H1 (cell line): Measurements from ENCODE around the gene SHISAL1. TPM values are rescaled to one million over a fixed set of nuclear protein-coding genes. Genes with fewer than 3 reads are reported as not detected.

ENCODE experiments used
- CTCF ChIA-PET: fragments of 300-600 bp; sonication (Branson Sonifier 250); formaldehyde crosslinking; loops from one replicate; lab custom pipeline; 2021; ENCODE audit not compliant: partially characterized antibody; lab: Charles Lee
- POLR2A ChIA-PET: fragments of 300-600 bp; sonication (Branson Sonifier 250); formaldehyde crosslinking; loops from one replicate; lab custom pipeline; 2021; ENCODE audit warnings: inconsistent platforms; ENCODE audit not compliant: partially characterized antibody; lab: Charles Lee
- DNase-seq, 2 experiments: peaks; one replicate each; pipeline versions ENCODE4 v3.0.0 to v3.0.0-alpha.2; 2010 to 2022; ENCODE audit warnings: low spot score in 2 of 2, low read depth in 1 of 2, mixed read lengths in 1 of 2
- FAIRE-seq: peaks from 2 replicates; lab custom pipeline; 2011; peaks lifted over from hg19 to GRCh38; lab: Jason Lieb, UNC
- H2AFZ ChIP-seq: 2 replicates; pipeline ENCODE4 v1.8.1; 2012; ENCODE audit warnings: low read length, inconsistent platforms
- H2AK5ac ChIP-seq: 2 replicates; pipeline ENCODE4 v1.6.1; 2013; ENCODE audit warnings: low read depth, low read length
- H2BK120ac ChIP-seq: replicated peaks from 2 replicates; pipeline ENCODE3; 2013; ENCODE audit warnings: low read depth, low read length, inconsistent platforms
- H2BK12ac ChIP-seq: 2 replicates; pipeline ENCODE4 v1.6.1; 2013; ENCODE audit warnings: low read depth, low read length
- H2BK15ac ChIP-seq: 2 replicates; pipeline ENCODE4 v1.6.1; 2013; ENCODE audit warnings: low read length
- H2BK20ac ChIP-seq: 2 replicates; pipeline ENCODE4 v1.6.1; 2013; ENCODE audit warnings: low read length
- H2BK5ac ChIP-seq: 2 replicates; pipeline ENCODE4 v1.6.1; 2013; ENCODE audit warnings: low read depth, low read length
- H3K14ac ChIP-seq: 2 replicates; pipeline ENCODE4 v1.6.1; 2013; ENCODE audit warnings: inconsistent platforms; ENCODE audit not compliant: insufficient read length
- H3K18ac ChIP-seq: 2 replicates; pipeline ENCODE4 v1.6.1; 2013; ENCODE audit warnings: low read length; ENCODE audit errors: extremely low read depth
- H3K23ac ChIP-seq: 2 replicates; pipeline ENCODE4 v1.6.1; 2013; ENCODE audit warnings: inconsistent platforms; ENCODE audit not compliant: insufficient read length
- H3K23me2 ChIP-seq: 2 replicates; pipeline ENCODE4 v1.6.1; 2013; ENCODE audit warnings: low read depth, low read length
- H3K27ac ChIP-seq: 2 replicates; pipeline ENCODE4 v1.6.1; 2011; ENCODE audit warnings: low read depth, low read length, inconsistent platforms
- H3K27me3 ChIP-seq, 4 experiments: replicated peaks in 1 of 4; 1 replicate in 1 of 4; 2 replicates in 3 of 4; pipeline versions ENCODE4 v1.6.1 to v1.8.1; 2011 to 2013; ENCODE audit warnings: low read length in 3 of 4, mild to moderate bottlenecking in 3 of 4, inconsistent platforms in 2 of 4, mixed read lengths in 2 of 4, moderate library complexity in 1 of 4; ENCODE audit not compliant: control insufficient read depth in 3 of 4, insufficient read depth in 3 of 4; ENCODE audit errors: extremely low read depth in 1 of 4
- H3K36me3 ChIP-seq, 4 experiments: 2 replicates each; pipeline versions ENCODE4 v1.6.1 to v1.8.1; 2011 to 2013; ENCODE audit warnings: mild to moderate bottlenecking in 4 of 4, low read length in 3 of 4, moderate library complexity in 2 of 4, control low read depth in 1 of 4, inconsistent platforms in 1 of 4; ENCODE audit not compliant: insufficient read depth in 4 of 4, control insufficient read depth in 2 of 4
- H3K4ac ChIP-seq: replicated peaks from 2 replicates; pipeline ENCODE3; 2013; ENCODE audit warnings: low read length, low read depth, mixed read lengths, inconsistent platforms; ENCODE audit not compliant: insufficient read length
- H3K4me1 ChIP-seq, 4 experiments: replicated peaks in 1 of 4; 1 replicate in 1 of 4; 2 replicates in 3 of 4; pipeline versions ENCODE4 v1.6.1 to v1.8.1; 2011 to 2013; ENCODE audit warnings: low read length in 3 of 4, inconsistent platforms in 2 of 4, mixed read lengths in 1 of 4; ENCODE audit not compliant: insufficient read depth in 4 of 4, control insufficient read depth in 3 of 4
- H3K4me2 ChIP-seq, 2 experiments: 2 replicates each; pipeline versions ENCODE4 v1.6.1 to v1.8.1; 2011 to 2013; ENCODE audit warnings: low read depth in 2 of 2, low read length in 2 of 2, control low read depth in 1 of 2, inconsistent platforms in 1 of 2, mild to moderate bottlenecking in 1 of 2; ENCODE audit not compliant: insufficient read depth in 1 of 2
- H3K4me3 ChIP-seq, 4 experiments: fragments of 200-600, 300-600 bp in 1 of 4; sonication (generic), shearing (Covaris generic), sonication (Bioruptor Twin) in 1 of 4; 2 replicates each; pipeline versions ENCODE4 v1.5.1 to v1.8.1; 2011 to 2016; ENCODE audit warnings: low read length in 4 of 4, low read depth in 3 of 4, control low read depth in 2 of 4, inconsistent platforms in 2 of 4, mild to moderate bottlenecking in 2 of 4, mixed read lengths in 1 of 4, moderate library complexity in 1 of 4; ENCODE audit not compliant: insufficient read depth in 2 of 4; ENCODE audit errors: extremely low read depth in 1 of 4
- H3K56ac ChIP-seq: replicated peaks from 2 replicates; pipeline ENCODE3; 2013; ENCODE audit warnings: low read depth, mild to moderate bottlenecking, mixed read lengths, low read length, inconsistent platforms; ENCODE audit not compliant: insufficient read length
- H3K79me1 ChIP-seq: 2 replicates; pipeline ENCODE4 v1.6.1; 2013; ENCODE audit warnings: low read depth, low read length, control low read depth
- H3K79me2 ChIP-seq, 2 experiments: 2 replicates each; pipeline versions ENCODE4 v1.6.1 to v1.8.1; 2012 to 2013; ENCODE audit warnings: low read length in 2 of 2, mild to moderate bottlenecking in 2 of 2, inconsistent platforms in 1 of 2; ENCODE audit not compliant: insufficient read depth in 2 of 2, control insufficient read depth in 1 of 2
- H3K9ac ChIP-seq, 4 experiments: replicated peaks in 1 of 4; 1 replicate in 1 of 4; 2 replicates in 3 of 4; pipeline versions ENCODE4 v1.6.1 to v1.8.1; 2011 to 2013; ENCODE audit warnings: low read depth in 3 of 4, low read length in 3 of 4, control low read depth in 2 of 4, mild to moderate bottlenecking in 2 of 4, moderate library complexity in 2 of 4, inconsistent platforms in 1 of 4; ENCODE audit errors: extremely low read depth in 1 of 4
- H3K9me3 ChIP-seq, 2 experiments: 2 replicates each; pipeline versions ENCODE4 v1.6.1 to v1.8.1; 2012 to 2013; ENCODE audit warnings: mild to moderate bottlenecking in 2 of 2, moderate library complexity in 2 of 2, control low read depth in 1 of 2, inconsistent platforms in 1 of 2, low read depth in 1 of 2, low read length in 1 of 2, mixed read lengths in 1 of 2; ENCODE audit not compliant: insufficient read depth in 2 of 2
- H4K20me1 ChIP-seq, 2 experiments: replicated peaks in 1 of 2; 2 replicates each; pipeline versions ENCODE3 to v1.8.1; 2011 to 2013; ENCODE audit warnings: inconsistent platforms in 2 of 2, low read length in 2 of 2, mild to moderate bottlenecking in 1 of 2; ENCODE audit not compliant: insufficient read depth in 2 of 2, control insufficient read depth in 1 of 2
- H4K5ac ChIP-seq: 2 replicates; pipeline ENCODE4 v1.6.1; 2013; ENCODE audit warnings: low read length, low read depth, mixed read lengths, inconsistent platforms; ENCODE audit not compliant: insufficient read length
- H4K8ac ChIP-seq: 2 replicates; pipeline ENCODE4 v1.8.0; 2013; ENCODE audit warnings: mild to moderate bottlenecking, moderate library complexity, low read length, inconsistent platforms; ENCODE audit not compliant: insufficient read depth; ENCODE audit errors: extremely low read depth
- H4K91ac ChIP-seq: replicated peaks from 2 replicates; pipeline ENCODE3; 2013; ENCODE audit warnings: low read length, mixed read lengths, inconsistent platforms; ENCODE audit not compliant: insufficient read length
- KDM1A ChIP-seq: fragments of 200-600, 300-600 bp; sonication (generic); IDR thresholded peaks from 2 replicates; pipeline ENCODE4 v1.7.1; 2016; ENCODE audit warnings: mild to moderate bottlenecking, low read length, borderline replicate concordance
- POLR2AphosphoS5 ChIP-seq: IDR thresholded peaks from 2 replicates; pipeline ENCODE4 v1.6.1; 2011; ENCODE audit warnings: low read depth, low read length
- TAF1 ChIP-seq: IDR thresholded peaks from 2 replicates; pipeline ENCODE4 v1.6.1; 2011; ENCODE audit warnings: mild to moderate bottlenecking, low read depth, low read length
- WGBS, 2 experiments: shearing (Covaris generic) in 1 of 2; methylation state at CpG; one replicate each; pipeline versions ENCODE4 v1.1.6 to v1.1.7; 2013 to 2015; ENCODE audit warnings: low lambda C conversion rate in 2 of 2, mixed read lengths in 2 of 2, inconsistent platforms in 1 of 2, low coverage in 1 of 2, missing lambda C conversion rate in 1 of 2; ENCODE audit not compliant: insufficient replicate concordance in 2 of 2, insufficient coverage in 1 of 2, insufficient read length in 1 of 2; ENCODE audit errors: extremely low coverage in 1 of 2, missing lambda C conversion rate in 1 of 2; 5-methylcytosine and 5-hydroxymethylcytosine counted together
- polyA plus RNA-seq, 7 experiments: library from polyadenylated mRNA; depleted of rRNA in 3 of 7; stranded (reverse) in 5 of 7; unstranded in 2 of 7; fragments of >200 nt in 5 of 7; fragments of 200-250 nt in 2 of 7; gene quantifications; 1 replicate in 5 of 7; 2 replicates in 1 of 7; 4 replicates in 1 of 7; pipeline versions ENCODE4 v1.2.1 to v1.2.3, GENCODE V29; 2011 to 2013; ENCODE audit warnings: missing spikeins in 2 of 7, mixed read lengths in 2 of 7
- total RNA-seq: library from RNA; stranded (reverse); fragmentation: NEBNext Ultra II Directional; extraction: Animal tissue kit (Norgen Biotek cat#: 25700); gene quantifications from 2 replicates; pipeline ENCODE4 v1.2.1, GENCODE V29; 2021

Gene SHISAL1
- total and polyA plus RNA-seq, 2 of the 8 experiments (the other 6 are each of a cell fraction or from before 2014, with no cell fraction given) = 3.7 to 5.8 TPM

- Histone ChIP-seq H4K20me1 (no peaks in the 10 kb centered on the region), H3K79me2 (no peaks in the 10 kb centered on the region), H4K5ac (no peak overlapping the region), H3K27me3 (no peaks in the 10 kb centered on the region; a peak in 1 of 7 replicates), H3K18ac (peak overlapping the region; percentile 13), H3K4me3 (no peak overlapping the region), H2BK15ac (peak overlapping the region; percentile 95), H3K79me1 (no peaks in the 10 kb centered on the region), H3K9ac (no peak overlapping the region), H3K27ac (no peak overlapping the region), H2BK5ac (peak overlapping the region; percentile 85), H4K8ac (no peak overlapping the region; the same call in 1 of the 2 replicates), H2BK120ac (no peak overlapping the region), H2AK5ac (0 out of 2 replicates have a peak overlapping the region, but pooled peaks have one; percentile 33), H3K9me3 (peaks cover 2 to 4% of the 10 kb centered on the region in 2 experiments; a peak in 1 of 4 replicates), H3K23me2 (no peaks in the 10 kb centered on the region), H3K36me3 (no peaks in the 10 kb centered on the region), H3K4me2 (no peak overlapping the region), H2AFZ (no peak overlapping the region), H3K4ac (no peak overlapping the region), H2BK20ac (0 out of 2 replicates have a peak overlapping the region, but pooled peaks have one; percentile 86), H3K56ac (no peak overlapping the region), H2BK12ac (peak overlapping the region; percentile 91), H3K23ac (no peak overlapping the region), H4K91ac (peak overlapping the region; percentile 30), H3K4me1 (peaks cover 2 to 19% (median 10%) of the 10 kb centered on the region in 4 experiments), H3K14ac (no peak overlapping the region)
- ChIA-PET CTCF (interaction anchor here (1.0 kb wide), 2 partner anchors 9 to 37 kb away, joined by 3 read pairs; no protein-coding TSS in a partner anchor), POLR2A (no interaction called here)
- FAIRE-seq = no peak
- DNase-seq = no peak
- no peak for TF ChIP-seq TAF1
- no peak for TF ChIP-seq POLR2AphosphoS5
- TF ChIP-seq KDM1A = no peak
- WGBS, 2 experiments = 91% methylated on average over 8 of the region's 8 CpGs; no CpG with 5 or more reads in 1 of the 2 experiments
Measured at GRCh38 chr22:44291265-44291664, 21.5 kb downstream of the SHISAL1 start.
